Upper lobe of left lung (tissue), 6 donors: ENCODE measurements around the gene ARID4B. TPM values are rescaled to one million over a fixed set of nuclear protein-coding genes. Genes with fewer than 3 reads are reported as not detected.

Experiments used
- ATAC-seq, 2 donors: fragments of 200-7000 bp; cut with Tn5 transposase; one replicate each; pipeline ENCODE4 v1.9.1; 2022; ENCODE audit warnings: mild to moderate bottlenecking in 2 of 2, moderate library complexity in 2 of 2; ENCODE audit not compliant: low FRiP score in 2 of 2
- DNase-seq, 2 donors: peaks; one replicate each; pipeline ENCODE4 v3.0.0-alpha.2; 2019 to 2020
- H3K27ac ChIP-seq, 4 donors: fragments of 200-600 bp; sonication (generic); one replicate each; pipeline ENCODE4 v1.5.1; 2016 to 2019
- H3K27me3 ChIP-seq, 4 donors: fragments of 200-600 bp; sonication (generic); one replicate each; pipeline ENCODE4 v1.5.1; 2017 to 2019
- H3K36me3 ChIP-seq, 4 donors: fragments of 200-600 bp; sonication (generic); one replicate each; pipeline ENCODE4 v1.5.1; 2016 to 2019
- H3K4me1 ChIP-seq, 4 donors: fragments of 200-600 bp; sonication (generic); one replicate each; pipeline ENCODE4 v1.5.1; 2018 to 2019
- H3K4me3 ChIP-seq, 4 donors: fragments of 200-600 bp; sonication (generic); one replicate each; pipeline ENCODE4 v1.5.1; 2017 to 2019; ENCODE audit warnings: mild to moderate bottlenecking in 2 of 4, moderate library complexity in 1 of 4
- H3K9me3 ChIP-seq, 4 donors: fragments of 200-600 bp; sonication (generic); one replicate each; pipeline ENCODE4 v1.5.1; 2018 to 2019
- CTCF ChIP-seq, 6 experiments: fragments of 450-650 bp in 4 of 6; fragments of 200-600 bp in 2 of 6; sonication (generic) in 2 of 6; IDR thresholded peaks; one replicate each; pipeline ENCODE4 v1.5.1; 2016 to 2019; ENCODE audit warnings: antibody characterized with exemption in 6 of 6
- EP300 ChIP-seq, 4 donors: sonication (generic); formaldehyde crosslinking; IDR thresholded peaks; one replicate each; pipeline ENCODE4 v1.5.1; 2017; ENCODE audit warnings: antibody characterized with exemption in 4 of 4, control low read depth in 2 of 4
- POLR2A ChIP-seq, 4 donors: fragments of 450-650 bp; IDR thresholded peaks; one replicate each; pipeline ENCODE4 v1.5.1; 2016 to 2017; ENCODE audit warnings: antibody characterized with exemption in 4 of 4, mild to moderate bottlenecking in 2 of 4
- POLR2AphosphoS5 ChIP-seq, 2 donors: sonication (generic); formaldehyde crosslinking; IDR thresholded peaks; one replicate each; pipeline ENCODE4 v1.5.1; 2017; ENCODE audit warnings: antibody characterized with exemption in 2 of 2
- WGBS, 2 donors: methylation state at CpG; one replicate each; pipeline ENCODE4 v1.1.5; 2017 to 2018; 5-methylcytosine and 5-hydroxymethylcytosine counted together
- total RNA-seq, 6 donors: library from RNA; depleted of rRNA in 4 of 6; stranded (reverse); fragments of >200 nt in 4 of 6; gene quantifications; one replicate each; pipeline versions ENCODE4 v1.1.0 to v1.2.1, GENCODE V29; 2016 to 2021
- donor health status: DM: no; HTN: no; CAD: no; lungs with moderate emphysema.
- donor health status: DM: no; HTN: yes; CAD: no; lungs with severe emphysema.

Gene ARID4B
- total RNA-seq, 6 donors from 2014 or later = 31.1 to 90.1 (median 51.3) TPM

- H3K27ac ChIP-seq = peak overlapping the region in 1 of 4 donors; percentile 64
- DNase-seq = no peak
- H3K4me3 ChIP-seq = no peak overlapping the region
- peaks cover 0 to 9% (median 2%) of the 10 kb centered on the region in 4 donors for H3K4me1 ChIP-seq
- WGBS, 2 donors = 71 to 74% methylated on average over 2 of the region's 2 CpGs
- TF ChIP-seq CTCF (IDR thresholded peaks at IDR 0.05) (no peak), POLR2A (IDR thresholded peaks at IDR 0.05) (no peak), POLR2AphosphoS5 (IDR thresholded peaks at IDR 0.05) (no peak), EP300 (IDR thresholded peaks at IDR 0.05) (no peak)
- no peak for ATAC-seq
- H3K9me3 ChIP-seq = no peaks in the 10 kb centered on the region
- H3K36me3 ChIP-seq = peaks cover 0 to 34% (median 3%) of the 10 kb centered on the region in 4 donors
- no peaks in the 10 kb centered on the region for H3K27me3 ChIP-seq
Measured at GRCh38 chr1:235246022-235246948, 81.7 kb downstream of the ARID4B start.

GRCh38 chr1:235244974-235245592 lies 82.9 kb downstream of the ARID4B start:
- no peak overlapping the region for H3K4me3 ChIP-seq
- DNase-seq = no peak
- no peaks in the 10 kb centered on the region for H3K9me3 ChIP-seq
- peaks cover 0 to 17% (median 2%) of the 10 kb centered on the region in 4 donors for H3K4me1 ChIP-seq
- H3K36me3 ChIP-seq = peaks cover 0 to 33% (median 3%) of the 10 kb centered on the region in 4 donors
- 74 to 81% methylated on average over 9 of the region's 9 CpGs for WGBS, 2 donors
- H3K27me3 ChIP-seq = no peaks in the 10 kb centered on the region
- H3K27ac ChIP-seq = no peak overlapping the region
- ATAC-seq = no peak
- no peak for TF ChIP-seq POLR2AphosphoS5 (IDR thresholded peaks at IDR 0.05)
- no peak for TF ChIP-seq POLR2A (IDR thresholded peaks at IDR 0.05)
- no peak for TF ChIP-seq CTCF (IDR thresholded peaks at IDR 0.05)

GRCh38 chr1:235240960-235241359 lies 87.0 kb downstream of the ARID4B start:
- ATAC-seq (no peak), DNase-seq (no peak)
- Histone ChIP-seq H3K27ac (no peak overlapping the region), H3K4me3 (no peak overlapping the region), H3K9me3 (no peaks in the 10 kb centered on the region), H3K4me1 (peaks cover 0 to 15% (median 1%) of the 10 kb centered on the region in 4 donors), H3K27me3 (no peaks in the 10 kb centered on the region), H3K36me3 (peaks cover 3 to 44% (median 15%) of the 10 kb centered on the region in 4 donors)
- TF ChIP-seq POLR2AphosphoS5 (IDR thresholded peaks at IDR 0.05) (no peak), EP300 (IDR thresholded peaks at IDR 0.05) (no peak), POLR2A (IDR thresholded peaks at IDR 0.05) (no peak), CTCF (IDR thresholded peaks at IDR 0.05) (no peak)

GRCh38 chr1:235239851-235240250 lies 88.1 kb downstream of the ARID4B start:
- peaks cover 0 to 13% (median 0%) of the 10 kb centered on the region in 4 donors for H3K4me1 ChIP-seq
- no peaks in the 10 kb centered on the region for H3K27me3 ChIP-seq
- H3K9me3 ChIP-seq = no peaks in the 10 kb centered on the region
- H3K4me3 ChIP-seq = no peak overlapping the region
- H3K27ac ChIP-seq = no peak overlapping the region
- no peak for TF ChIP-seq POLR2AphosphoS5 (IDR thresholded peaks at IDR 0.05)
- TF ChIP-seq EP300 (IDR thresholded peaks at IDR 0.05) = no peak
- TF ChIP-seq CTCF (IDR thresholded peaks at IDR 0.05) = no peak
- no peak for TF ChIP-seq POLR2A (IDR thresholded peaks at IDR 0.05)
- DNase-seq (no peak), ATAC-seq (no peak)
- WGBS, 2 donors = 18 to 26% methylated on average over 2 of the region's 2 CpGs
- peaks cover 3 to 50% (median 20%) of the 10 kb centered on the region in 4 donors for H3K36me3 ChIP-seq
